Smooth muscle cell (in vitro differentiated cells): ENCODE results near the gene TMEM89. TPM values are rescaled to one million over a fixed set of nuclear protein-coding genes. Genes with fewer than 3 reads are reported as not detected.

ENCODE experiments used
- DNase-seq: peaks from one replicate; lab custom pipeline; 2025; ENCODE audit not compliant: unreplicated experiment; lab: John Stamatoyannopoulos, UW
- H2AFZ ChIP-seq: fragments of 200-600 bp; sonication (generic); 2 replicates; pipeline ENCODE4 v1.6.0; 2016; ENCODE audit warnings: antibody characterized with exemption, low read depth, mild to moderate bottlenecking
- H3F3A ChIP-seq: fragments of 200-600 bp; sonication (generic); 2 replicates; pipeline ENCODE4 v1.6.0; 2017; ENCODE audit warnings: antibody characterized with exemption, low read depth
- H3K27ac ChIP-seq: fragments of 200-600 bp; sonication (generic); 2 replicates; pipeline ENCODE4 v1.5.1; 2016; ENCODE audit warnings: low read depth, mild to moderate bottlenecking
- H3K27me3 ChIP-seq: fragments of 200-600 bp; sonication (generic); 2 replicates; pipeline ENCODE4 v1.6.1; 2016; ENCODE audit warnings: low read depth, mild to moderate bottlenecking
- H3K36me3 ChIP-seq: fragments of 200-600 bp; sonication (generic); 2 replicates; pipeline ENCODE4 v1.5.1; 2016; ENCODE audit warnings: low read depth
- H3K4me1 ChIP-seq: fragments of 200-600 bp; sonication (generic); 2 replicates; pipeline ENCODE4 v1.5.1; 2016; ENCODE audit warnings: low read depth
- H3K4me2 ChIP-seq: fragments of 200-600 bp; sonication (generic); 2 replicates; pipeline ENCODE4 v1.6.0; 2016; ENCODE audit warnings: mild to moderate bottlenecking
- H3K4me3 ChIP-seq: fragments of 200-600 bp; sonication (generic); 2 replicates; pipeline ENCODE4 v1.5.1; 2016; ENCODE audit warnings: mild to moderate bottlenecking
- H3K79me2 ChIP-seq: fragments of 200-600 bp; sonication (generic); 2 replicates; pipeline ENCODE4 v1.6.0; 2016; ENCODE audit warnings: low read depth, mild to moderate bottlenecking
- H3K9ac ChIP-seq: fragments of 200-600 bp; sonication (generic); 2 replicates; pipeline ENCODE4 v1.6.0; 2016; ENCODE audit warnings: low read depth
- H3K9me3 ChIP-seq: fragments of 200-600 bp; sonication (generic); replicated peaks from 2 replicates; pipeline ENCODE4 v1.5.1; 2016; ENCODE audit warnings: low read depth
- H4K20me1 ChIP-seq: fragments of 200-600 bp; sonication (generic); 2 replicates; pipeline ENCODE4 v1.6.0; 2016; ENCODE audit warnings: low read depth
- CTCF ChIP-seq: fragments of 200-600 bp; sonication (generic); IDR thresholded peaks from 2 replicates; pipeline ENCODE4 v1.5.1; 2017; ENCODE audit warnings: borderline replicate concordance, mild to moderate bottlenecking, antibody characterized with exemption; ENCODE audit not compliant: insufficient read depth, poor library complexity, severe bottlenecking
- WGBS: methylation state at CpG from one replicate; pipeline ENCODE4 v1.1.7; 2016; ENCODE audit warnings: low lambda C conversion rate; 5-methylcytosine and 5-hydroxymethylcytosine counted together
- polyA plus RNA-seq: library from polyadenylated mRNA; unstranded; fragments of >200 nt; fragmentation: Nextera tagmentation; extraction: Ambion mirVana; gene quantifications from 2 replicates; pipeline ENCODE4 v1.2.1, GENCODE V29; 2016
- total RNA-seq: library from RNA; depleted of rRNA; stranded (reverse); fragments of >200 nt; gene quantifications from 2 replicates; pipeline ENCODE4 v1.2.3, GENCODE V29; 2014

Gene TMEM89
- total and polyA plus RNA-seq, 2 experiments from 2014 or later = 0.25 TPM; not detected in 1

- TF ChIP-seq CTCF = no peak
- 99% methylated on average over 6 of the region's 6 CpGs for WGBS
- Histone ChIP-seq H3K4me3 (no peak overlapping the region), H3K27ac (no peak overlapping the region), H3K36me3 (no peaks in the 10 kb centered on the region), H3K4me1 (no peaks in the 10 kb centered on the region), H2AFZ (no peak overlapping the region), H3K9me3 (no peaks in the 10 kb centered on the region), H3K79me2 (no peaks in the 10 kb centered on the region), H3K27me3 (no peaks in the 10 kb centered on the region), H3K4me2 (no peak overlapping the region), H4K20me1 (no peaks in the 10 kb centered on the region), H3K9ac (no peak overlapping the region), H3F3A (no peaks in the 10 kb centered on the region)
- no peak for DNase-seq
Observed at GRCh38 chr3:48625600-48625999, 4.0 kb upstream of the TMEM89 start.

GRCh38 chr3:48624767-48625166 lies 3.2 kb upstream of the TMEM89 start:
- Histone ChIP-seq H4K20me1 (no peaks in the 10 kb centered on the region), H3K4me3 (no peak overlapping the region), H3K79me2 (no peaks in the 10 kb centered on the region), H2AFZ (no peak overlapping the region), H3K27me3 (no peaks in the 10 kb centered on the region), H3K27ac (no peak overlapping the region), H3K4me1 (no peaks in the 10 kb centered on the region), H3K9ac (no peak overlapping the region), H3F3A (no peaks in the 10 kb centered on the region), H3K36me3 (no peaks in the 10 kb centered on the region), H3K4me2 (no peak overlapping the region), H3K9me3 (no peaks in the 10 kb centered on the region)
- WGBS = 94% methylated on average over 10 of the region's 10 CpGs
- TF ChIP-seq CTCF = no peak
- DNase-seq = no peak

- Histone ChIP-seq H3K36me3 (no peaks in the 10 kb centered on the region), H3K9me3 (no peaks in the 10 kb centered on the region), H3K27me3 (no peaks in the 10 kb centered on the region), H4K20me1 (no peaks in the 10 kb centered on the region), H3F3A (peaks cover 5% of the 10 kb centered on the region), H3K4me2 (no peak overlapping the region), H2AFZ (no peak overlapping the region), H3K27ac (no peak overlapping the region), H3K79me2 (no peaks in the 10 kb centered on the region), H3K4me1 (peaks cover 3% of the 10 kb centered on the region), H3K4me3 (no peak overlapping the region), H3K9ac (no peak overlapping the region)
- no peak for DNase-seq
- no peak for TF ChIP-seq CTCF
- 91% methylated on average over 6 of the region's 6 CpGs for WGBS
Observed at GRCh38 chr3:48623851-48624547, 2.4 kb upstream of the TMEM89 start.
